HL-60/S4 (cell line): ENCODE data around the gene SLC10A7.
"Not testable (repeated sequence)": the region's sequence is repeated elsewhere in the genome, so short reads cannot be mapped to it uniquely, and the experiment has no call there.

Experiments
- in situ Hi-C: fragments of 300-500 bp; cut with MboI; formaldehyde crosslinking; loops from 2 replicates; pipeline ENCODE4 v1.14.3; 2022; ENCODE audit warnings: low sequenced_read_pairs

Gene SLC10A7

GRCh38 chr4:146368209-146368608, 153.5 kb downstream of the SLC10A7 start:
- in situ Hi-C loops = no loop called here

DNA sequence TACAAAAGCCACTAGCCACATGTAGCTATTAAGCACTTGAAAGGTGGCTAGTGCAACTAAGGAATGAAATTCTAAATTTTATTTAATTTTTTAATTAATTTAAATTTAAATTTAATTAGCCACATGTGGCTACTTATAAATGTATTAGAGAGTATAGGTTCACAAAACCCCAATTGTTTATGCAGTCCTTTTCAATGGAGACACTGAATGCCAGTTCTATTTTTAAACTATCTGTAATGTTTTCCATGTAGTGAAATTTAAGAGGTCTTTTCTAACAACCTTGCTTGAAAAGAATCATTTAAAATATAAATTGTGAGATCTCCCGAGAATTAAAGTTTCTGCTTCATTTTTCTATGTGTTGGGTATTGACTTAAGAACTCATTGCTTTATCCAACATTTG, 154.4 kb downstream of the SLC10A7 start:
- in situ Hi-C loops = no loop called here

- in situ Hi-C loops = no loop called here
Measured at GRCh38 chr4:146359771-146360170, 162.0 kb downstream of the SLC10A7 start.

- in situ Hi-C loops = not testable (repeated sequence)
Measured at GRCh38 chr4:146350114-146350513, 171.6 kb downstream of the SLC10A7 start.

GRCh38 chr4:146349306-146349705, 172.4 kb downstream of the SLC10A7 start:
- in situ Hi-C loops = no loop called here

DNA sequence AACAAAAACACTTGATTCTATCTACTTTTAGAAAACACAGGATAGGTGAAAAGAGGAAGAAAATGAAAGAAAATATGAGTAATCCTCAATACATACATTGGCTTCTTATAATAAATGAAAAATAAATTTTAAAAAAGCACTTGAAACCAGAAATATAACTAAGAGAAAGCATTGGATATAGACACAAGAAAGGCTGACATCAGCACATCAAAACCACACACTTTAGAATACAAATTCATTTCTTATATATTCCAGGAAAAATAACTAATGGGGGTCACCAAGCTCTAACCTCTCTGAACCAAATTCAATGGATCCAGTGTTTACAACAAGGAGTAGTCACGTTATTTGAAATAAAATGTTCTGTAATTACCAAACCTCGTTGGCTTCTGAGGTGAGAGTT, 173.9 kb downstream of the SLC10A7 start:
- in situ Hi-C loops = no loop called here

DNA sequence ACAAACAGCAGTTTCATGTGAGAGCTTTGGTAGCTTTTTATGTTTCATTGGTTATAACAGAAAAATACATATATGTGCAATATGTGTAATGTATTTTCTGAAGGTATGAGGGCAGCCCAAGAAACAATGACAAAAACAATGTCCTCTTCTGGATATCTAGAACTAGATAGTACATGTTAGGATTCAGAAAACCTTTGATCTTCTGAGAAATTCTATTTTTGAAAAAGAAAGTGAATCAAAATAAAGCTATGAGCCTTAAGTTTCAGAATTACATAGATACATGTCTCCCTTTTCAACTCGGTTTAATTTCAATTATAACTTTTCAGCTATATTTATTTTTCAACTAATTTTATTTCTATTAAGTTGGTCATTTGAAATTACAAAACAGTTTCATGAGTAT, 175.5 kb downstream of the SLC10A7 start:
- in situ Hi-C loops = no loop called here

DNA sequence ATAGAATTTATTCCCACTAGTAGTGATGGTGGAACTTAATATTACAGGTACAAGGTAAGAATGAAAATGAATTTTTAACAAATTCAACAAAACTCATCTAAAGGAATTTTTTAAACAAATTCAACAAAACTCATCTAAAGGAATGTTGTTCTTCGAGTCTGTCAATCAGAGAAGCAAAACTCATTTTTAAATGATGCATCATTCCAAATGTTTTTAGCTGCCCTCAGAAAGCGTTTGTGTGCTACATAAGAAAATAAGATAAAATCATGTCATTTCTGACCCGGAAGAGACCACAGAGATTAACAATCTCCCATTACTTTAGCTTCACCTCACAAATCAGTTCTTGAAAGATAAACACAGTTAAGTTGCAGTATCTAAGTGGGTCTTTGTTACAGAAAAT, 178.0 kb downstream of the SLC10A7 start:
- in situ Hi-C loops = no loop called here

DNA sequence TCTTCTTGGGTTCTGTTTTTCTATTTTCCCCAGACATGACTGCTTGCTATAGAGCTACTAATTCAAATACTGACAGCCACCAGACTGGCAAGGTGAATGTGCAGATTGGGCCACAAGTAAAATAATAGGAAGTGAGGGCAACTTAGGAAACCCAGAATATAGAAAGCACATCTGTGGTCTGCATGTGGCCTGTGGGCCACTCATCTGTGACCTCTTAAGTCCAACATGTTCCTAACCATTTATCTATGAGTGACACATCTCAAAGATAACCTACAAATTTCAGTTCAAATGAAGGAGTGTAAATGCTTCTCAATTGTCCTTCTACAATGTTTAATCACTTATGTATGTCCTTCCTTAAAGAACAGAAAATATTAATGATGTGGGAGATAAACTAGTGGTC, 178.5 kb downstream of the SLC10A7 start:
- in situ Hi-C loops = no loop called here

DNA sequence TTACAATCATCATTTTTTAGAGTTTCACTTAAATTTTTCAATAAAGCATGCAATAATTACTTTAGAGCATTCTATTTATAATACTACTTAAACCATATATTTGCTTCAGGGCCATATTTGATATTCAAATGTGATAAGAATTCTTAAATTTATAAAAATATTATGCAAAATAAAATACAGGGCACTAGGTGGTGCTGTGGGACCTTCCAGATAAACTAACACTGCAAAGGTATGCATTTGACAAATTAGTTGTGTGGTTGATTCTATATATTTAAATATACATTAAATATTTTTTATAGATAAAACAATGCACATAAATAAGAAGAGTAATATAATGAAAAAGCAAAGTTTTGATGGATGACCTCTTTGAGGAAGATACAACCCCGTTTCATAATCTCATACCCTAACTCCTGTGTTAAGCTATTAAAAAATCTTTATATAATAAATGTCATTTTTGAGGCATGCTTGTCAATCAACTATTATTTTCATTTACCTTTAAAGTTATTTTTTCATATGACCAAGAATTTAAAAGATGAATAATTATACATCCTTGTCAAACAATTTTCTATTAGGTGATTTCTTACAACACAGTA, 179.0 kb downstream of the SLC10A7 start:
- in situ Hi-C loops = no loop called here

GRCh38 chr4:146340798-146341197, 180.9 kb downstream of the SLC10A7 start:
- in situ Hi-C loops = no loop called here

DNA sequence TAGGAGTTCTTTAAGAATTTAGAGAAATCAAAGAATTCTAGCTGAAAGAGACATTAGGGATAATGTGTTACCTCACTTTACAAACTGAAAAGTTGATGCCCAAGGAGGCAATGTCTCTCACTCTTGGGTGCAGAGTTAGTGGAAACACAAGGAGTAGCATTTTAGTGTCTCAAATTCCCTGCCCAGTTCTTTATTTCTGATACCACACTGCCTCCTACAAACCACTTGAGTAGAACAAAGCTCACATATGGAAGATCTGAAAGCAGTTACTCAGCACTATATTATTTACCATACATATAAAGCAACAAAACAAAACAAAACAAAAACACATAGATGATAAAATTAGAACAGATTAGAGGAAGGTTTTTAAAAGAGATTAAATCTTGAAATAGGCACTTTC, 183.2 kb downstream of the SLC10A7 start:
- in situ Hi-C loops = no loop called here

GRCh38 chr4:146336410-146336807, 185.3 kb downstream of the SLC10A7 start:
- in situ Hi-C loops = no loop called here

GRCh38 chr4:146335763-146336409, 185.9 kb downstream of the SLC10A7 start:
- in situ Hi-C loops = no loop called here

- in situ Hi-C loops = no loop called here
Measured at GRCh38 chr4:146334862-146335449, 186.8 kb downstream of the SLC10A7 start.

DNA sequence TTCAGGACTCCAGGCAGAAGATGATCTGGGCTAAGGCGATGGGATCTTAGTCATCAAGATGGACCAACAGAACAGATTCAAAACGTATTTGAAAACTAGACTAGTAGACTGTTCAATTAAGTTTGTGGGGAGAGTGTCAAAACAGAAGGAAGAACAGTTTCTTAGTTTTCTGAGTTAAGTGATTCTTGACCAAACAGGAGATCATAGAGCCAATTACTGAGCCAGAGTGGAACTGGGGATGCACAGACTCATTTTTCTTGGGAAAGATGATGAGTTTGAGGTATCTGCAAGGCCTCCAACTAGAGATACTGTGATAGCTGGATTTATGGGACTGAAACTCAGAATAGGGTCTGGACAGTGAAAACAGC, 187.9 kb downstream of the SLC10A7 start:
- in situ Hi-C loops = no loop called here

- in situ Hi-C loops = no loop called here
Measured at GRCh38 chr4:146333187-146333894, 188.4 kb downstream of the SLC10A7 start.

DNA sequence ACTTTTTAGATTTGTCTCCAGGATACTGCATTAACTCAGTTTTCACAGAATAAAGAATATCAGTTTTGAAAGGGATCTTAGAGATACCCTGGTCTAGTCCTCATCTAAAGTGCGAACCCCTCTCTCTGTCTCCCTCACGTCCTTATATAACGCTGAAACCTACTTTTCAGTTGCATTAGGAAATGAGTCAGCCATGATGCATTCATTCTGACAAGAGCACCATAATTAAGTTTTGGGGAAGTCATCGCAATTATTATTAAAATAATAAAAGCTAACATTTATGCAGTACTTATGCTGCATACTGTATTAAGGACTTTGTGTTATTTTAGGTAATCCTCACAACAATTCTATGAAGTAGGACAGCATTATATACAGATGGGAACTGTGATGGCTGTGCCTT, 191.3 kb downstream of the SLC10A7 start:
- in situ Hi-C loops = no loop called here

- in situ Hi-C loops = no loop called here
Measured at GRCh38 chr4:146329050-146329716, 192.6 kb downstream of the SLC10A7 start.

DNA sequence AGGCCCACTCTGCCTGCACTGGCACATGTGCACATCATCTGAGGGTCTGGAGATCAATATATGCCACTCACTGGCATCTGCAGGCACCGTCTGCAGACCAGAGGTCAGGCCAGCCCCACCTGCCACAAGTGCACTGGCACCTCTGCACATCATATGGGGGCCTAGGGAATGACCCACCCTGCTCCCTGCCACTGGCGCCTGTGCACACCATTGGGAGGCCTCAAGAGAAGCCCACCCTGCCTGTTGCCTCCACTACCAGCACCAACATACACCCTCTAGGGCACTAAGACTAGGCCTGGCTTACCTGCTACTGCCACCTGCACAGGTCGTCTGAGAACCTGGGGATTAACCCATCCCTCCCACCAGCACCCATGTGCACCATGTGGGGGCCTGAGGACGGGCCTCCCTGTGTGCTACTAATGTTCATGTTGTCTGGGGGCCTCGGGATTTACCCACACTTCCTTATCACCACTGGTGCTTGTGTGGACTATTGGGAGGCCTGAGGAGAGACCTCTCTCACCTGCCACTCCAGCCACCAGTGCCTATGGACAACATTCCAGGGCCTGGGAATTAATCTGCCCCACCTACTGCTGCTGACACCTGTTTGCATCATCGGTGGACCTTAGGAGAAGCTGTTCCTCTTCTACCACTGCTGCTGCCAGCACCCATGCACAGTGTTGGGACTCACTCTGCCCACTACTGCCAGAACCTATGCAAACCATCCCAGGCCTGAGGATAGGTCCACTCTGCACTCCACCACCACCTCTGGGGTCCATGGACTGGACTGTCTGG, 193.7 kb downstream of the SLC10A7 start:
- in situ Hi-C loops = no loop called here

DNA sequence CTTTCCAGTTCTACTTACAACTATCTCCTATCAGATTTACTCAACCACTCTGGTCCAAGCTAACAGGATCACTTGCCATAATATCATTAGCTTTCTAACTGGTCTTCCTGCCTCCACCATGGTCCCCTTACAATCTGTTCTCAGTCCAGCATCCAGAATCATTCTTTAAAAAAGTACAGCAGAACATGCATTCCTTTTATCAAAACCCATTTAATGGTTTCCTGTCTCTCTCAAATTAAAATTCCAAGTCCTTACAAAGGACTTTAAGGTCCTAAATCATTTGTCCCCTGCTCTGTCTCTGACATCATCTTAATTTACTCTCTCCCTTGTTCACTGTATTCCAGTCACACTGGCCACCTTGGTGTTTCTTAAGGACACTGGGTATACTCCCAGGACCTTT, 202.8 kb downstream of the SLC10A7 start:
- in situ Hi-C loops = no loop called here
